RWPE2 (cell line): ENCODE measurements around the gene MALL.
A peak's percentile ranks its signal among the peaks of the same experiment; 100 is the strongest.
"Not testable (repeated sequence)": the region's sequence is repeated elsewhere in the genome, so short reads cannot be mapped to it uniquely, and the experiment has no call there.

Experiments
- ATAC-seq: fragments of 200-7000 bp; cut with Tn5 transposase; 3 replicates; pipeline ENCODE4 v1.9.1; 2021; ENCODE audit warnings: low read depth
- DNase-seq: peaks from one replicate; pipeline ENCODE4 v3.0.0-alpha.2; 2020; ENCODE audit warnings: low spot score
- H3K27ac ChIP-seq: fragments of 450-650 bp; 2 replicates; pipeline ENCODE4 v1.5.1; 2017; ENCODE audit warnings: mild to moderate bottlenecking; ENCODE audit not compliant: poor library complexity, severe bottlenecking
- H3K27me3 ChIP-seq: fragments of 250-450 bp; sonication (Bioruptor Pico); 2 replicates; pipeline ENCODE4 v1.5.1; 2021; ENCODE audit warnings: mild to moderate bottlenecking, moderate library complexity; ENCODE audit not compliant: insufficient read depth, poor library complexity, severe bottlenecking
- H3K36me3 ChIP-seq: fragments of 250-450 bp; sonication (Bioruptor Pico); 2 replicates; pipeline ENCODE4 v1.5.1; 2020; ENCODE audit warnings: low read depth, mild to moderate bottlenecking, moderate library complexity
- H3K4me1 ChIP-seq: fragments of 250-450 bp; sonication (Bioruptor Pico); 2 replicates; pipeline ENCODE4 v1.5.1; 2021; ENCODE audit warnings: mild to moderate bottlenecking, moderate library complexity; ENCODE audit not compliant: insufficient read depth, poor library complexity, severe bottlenecking
- H3K4me3 ChIP-seq: fragments of 250-450 bp; sonication (Bioruptor Pico); 2 replicates; pipeline ENCODE4 v1.5.1; 2021; ENCODE audit warnings: mild to moderate bottlenecking, moderate library complexity; ENCODE audit not compliant: severe bottlenecking
- H3K9me3 ChIP-seq: fragments of 250-450 bp; sonication (Bioruptor Pico); 2 replicates; pipeline ENCODE4 v1.5.1; 2021; ENCODE audit warnings: mild to moderate bottlenecking, moderate library complexity; ENCODE audit not compliant: severe bottlenecking
- TF ChIP-seq, protein P1 (sequence below): fragments of 450-650 bp; IDR thresholded peaks from one replicate; pipeline ENCODE4 v1.5.1; 2017; ENCODE audit warnings: mild to moderate bottlenecking, moderate library complexity; ENCODE audit not compliant: poor library complexity, severe bottlenecking

MALL gene

GRCh38 chr2:110115291-110116032, at the start of gene MALL:
MALL (minus strand) TSS chr2:110115822; CDS start chr2:110115792, 30 bp downstream.
- no peaks in the 10 kb centered on the region for H3K27me3 ChIP-seq
- peaks cover 10% of the 10 kb centered on the region for H3K4me1 ChIP-seq
- peaks cover 17% of the 10 kb centered on the region for H3K36me3 ChIP-seq
- peak within 1 kb of the TSS; percentile 45 for H3K4me3 ChIP-seq
- peak; percentile 53 for ATAC-seq
- DNase-seq: no peak
- TF ChIP-seq, protein P1, sequence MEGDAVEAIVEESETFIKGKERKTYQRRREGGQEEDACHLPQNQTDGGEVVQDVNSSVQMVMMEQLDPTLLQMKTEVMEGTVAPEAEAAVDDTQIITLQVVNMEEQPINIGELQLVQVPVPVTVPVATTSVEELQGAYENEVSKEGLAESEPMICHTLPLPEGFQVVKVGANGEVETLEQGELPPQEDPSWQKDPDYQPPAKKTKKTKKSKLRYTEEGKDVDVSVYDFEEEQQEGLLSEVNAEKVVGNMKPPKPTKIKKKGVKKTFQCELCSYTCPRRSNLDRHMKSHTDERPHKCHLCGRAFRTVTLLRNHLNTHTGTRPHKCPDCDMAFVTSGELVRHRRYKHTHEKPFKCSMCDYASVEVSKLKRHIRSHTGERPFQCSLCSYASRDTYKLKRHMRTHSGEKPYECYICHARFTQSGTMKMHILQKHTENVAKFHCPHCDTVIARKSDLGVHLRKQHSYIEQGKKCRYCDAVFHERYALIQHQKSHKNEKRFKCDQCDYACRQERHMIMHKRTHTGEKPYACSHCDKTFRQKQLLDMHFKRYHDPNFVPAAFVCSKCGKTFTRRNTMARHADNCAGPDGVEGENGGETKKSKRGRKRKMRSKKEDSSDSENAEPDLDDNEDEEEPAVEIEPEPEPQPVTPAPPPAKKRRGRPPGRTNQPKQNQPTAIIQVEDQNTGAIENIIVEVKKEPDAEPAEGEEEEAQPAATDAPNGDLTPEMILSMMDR: no peak
- no peaks in the 10 kb centered on the region for H3K9me3 ChIP-seq
- peak within 1 kb of the TSS; percentile 79 for H3K27ac ChIP-seq

DNA sequence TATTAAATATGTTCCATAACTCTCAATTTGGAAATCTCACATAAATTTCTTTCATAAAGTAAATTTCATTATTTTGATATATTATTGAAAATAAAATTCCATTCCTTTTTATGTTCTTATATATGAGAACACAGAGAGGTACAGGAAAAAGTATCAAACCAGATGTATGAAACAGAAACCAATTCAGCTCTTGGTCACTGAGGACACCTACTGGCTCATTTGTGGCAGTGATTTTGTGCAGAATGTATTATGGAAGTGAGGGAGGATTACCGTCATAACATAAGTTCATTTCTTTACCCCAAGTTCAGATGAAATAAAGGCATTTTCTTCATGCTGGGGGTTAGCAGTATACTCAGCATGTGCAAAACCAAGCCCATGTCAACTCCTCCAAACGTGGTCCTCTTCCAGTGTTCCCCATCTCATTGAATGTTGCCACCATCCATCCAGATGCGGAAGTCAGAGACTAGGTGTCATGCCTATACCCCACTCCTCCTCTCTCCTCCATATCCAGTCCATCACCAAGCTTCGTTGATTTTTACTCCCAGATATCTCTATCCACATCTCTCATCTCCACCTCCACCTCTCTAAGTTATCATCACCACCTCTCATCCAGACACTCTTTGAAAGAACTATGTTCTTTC, 41.7 kb upstream of the MALL start:
- DNase-seq (no peak), ATAC-seq (peak; percentile 64)
- Histone ChIP-seq H3K36me3 (no peaks in the 10 kb centered on the region), H3K4me1 (no peaks in the 10 kb centered on the region), H3K4me3 (no peak overlapping the region), H3K9me3 (peaks cover 13% of the 10 kb centered on the region), H3K27ac (peak overlapping the region; percentile 37), H3K27me3 (no peaks in the 10 kb centered on the region)
- TF ChIP-seq, protein P1: peak; percentile 96

DNA sequence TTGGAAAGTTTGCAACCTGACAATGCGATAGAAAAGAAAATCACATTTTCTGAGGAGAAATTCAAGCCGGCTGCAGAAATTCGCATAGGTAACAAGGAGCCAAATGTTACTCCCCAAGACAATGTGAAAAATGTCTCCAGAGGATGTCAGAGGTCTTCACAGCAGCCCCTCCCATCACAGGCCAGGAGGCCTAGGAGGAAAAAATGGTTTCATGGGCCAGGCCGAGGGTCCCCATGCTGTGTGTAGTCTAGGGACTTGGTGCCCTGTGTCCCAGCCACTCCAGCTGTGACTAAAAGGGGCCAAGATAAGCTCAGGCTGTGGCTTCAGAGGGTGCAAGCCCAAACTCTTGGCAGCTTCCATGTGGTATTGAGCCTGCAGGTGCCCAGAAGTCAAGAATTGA, 39.2 kb upstream of the MALL start:
- DNase-seq, H3K36me3 ChIP-seq, H3K27me3 ChIP-seq, H3K27ac ChIP-seq, H3K4me1 ChIP-seq, ATAC-seq, H3K4me3 ChIP-seq: not testable (repeated sequence)
- H3K9me3 ChIP-seq: peaks cover 13% of the 10 kb centered on the region

DNA sequence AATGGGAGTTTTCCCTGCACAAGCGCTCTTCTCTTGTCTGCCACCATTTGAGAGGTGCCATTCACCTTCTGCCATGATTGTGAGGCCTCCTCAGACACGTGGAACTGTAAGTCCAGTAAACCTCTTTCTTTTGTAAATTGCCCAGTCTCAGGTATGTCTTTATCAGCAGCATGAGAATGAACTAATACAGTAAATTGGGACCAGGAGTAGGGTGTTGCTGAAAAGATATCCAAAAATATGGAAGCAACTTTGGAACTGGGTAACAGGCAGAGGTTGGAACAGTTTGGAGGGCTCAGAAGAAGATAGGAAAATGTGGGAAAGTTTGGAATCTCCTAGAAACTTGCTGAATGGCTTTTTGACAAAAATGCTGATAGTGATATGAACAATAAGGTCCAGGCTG, 38.6 kb upstream of the MALL start:
- not testable (repeated sequence) for H3K27ac ChIP-seq, H3K27me3 ChIP-seq, DNase-seq, ATAC-seq, H3K4me3 ChIP-seq, H3K36me3 ChIP-seq
- Histone ChIP-seq H3K9me3 (peaks cover 13% of the 10 kb centered on the region), H3K4me1 (peaks cover 14% of the 10 kb centered on the region)

DNA sequence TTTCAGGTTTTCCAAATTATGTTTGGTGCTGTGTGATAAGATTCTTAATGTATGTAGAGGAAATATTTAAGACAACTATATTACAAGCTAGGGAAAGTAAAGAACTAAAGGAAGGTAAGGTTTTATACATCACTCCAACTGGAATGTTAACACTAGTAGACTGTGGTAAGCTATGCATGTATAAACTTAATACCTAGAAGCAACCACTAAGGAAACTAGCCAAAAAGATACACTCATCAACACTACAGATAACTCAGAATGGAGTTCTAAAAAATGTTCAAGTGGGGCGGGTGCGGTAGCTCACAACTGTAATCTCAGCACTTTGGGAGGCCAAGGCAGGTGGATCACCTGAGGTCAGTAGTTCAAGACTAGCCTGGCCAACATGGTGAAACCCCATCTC, 37.8 kb upstream of the MALL start:
- H3K4me1 ChIP-seq: peaks cover 18% of the 10 kb centered on the region
- H3K4me3 ChIP-seq: no peak overlapping the region
- no peak for DNase-seq
- TF ChIP-seq, protein P1: no peak
- no peak overlapping the region for H3K27ac ChIP-seq
- ATAC-seq: no peak
- no peaks in the 10 kb centered on the region for H3K36me3 ChIP-seq
- H3K27me3 ChIP-seq: no peaks in the 10 kb centered on the region
- H3K9me3 ChIP-seq: peaks cover 13% of the 10 kb centered on the region
